ENCODE data around the gene MUC13. TPM values are rescaled to one million over a fixed set of nuclear protein-coding genes. Genes with fewer than 3 reads are reported as not detected.
A peak's percentile ranks its signal among the peaks of the same experiment; 100 is the strongest.

MUC13 gene
- total RNA-seq, 2 donors from 2014 or later: 0.10 TPM; not detected in 1

- intact Hi-C loops (cut with DNase I): no loop called here
- DNase-seq (ENCODE audit: low spot score): peak; percentile 81
These were observed 17.6 kb downstream of the MUC13 start for GRCh38 chr3:124916837-124917409.

GRCh38 chr3:124915254-124915653 lies 19.3 kb downstream of the MUC13 start:
- intact Hi-C loops (cut with DNase I): no loop called here
- DNase-seq (ENCODE audit: low spot score): no peak

- intact Hi-C loops (cut with DNase I): no loop called here
- no peak for DNase-seq (ENCODE audit: low spot score)
These were observed 26.6 kb downstream of the MUC13 start for GRCh38 chr3:124907957-124908356.

GRCh38 chr3:124904835-124905492 lies 29.6 kb downstream of the MUC13 start:
- no peak for DNase-seq (ENCODE audit: low spot score)
- intact Hi-C loops (cut with DNase I): loop anchor here in 1 of 2 donors (5.0 kb wide), 1 partner anchor 143 kb away; no protein-coding TSS in a partner anchor

- intact Hi-C loops (cut with DNase I): loop anchor here in 1 of 2 donors (5.0 kb wide), 1 partner anchor 142 kb away; no protein-coding TSS in a partner anchor
- no peak for DNase-seq (ENCODE audit: low spot score)
These were observed 30.4 kb downstream of the MUC13 start for GRCh38 chr3:124903896-124904834.

- DNase-seq (ENCODE audit: low spot score): no peak
- intact Hi-C loops (cut with DNase I): no loop called here
These were observed 37.6 kb downstream of the MUC13 start for GRCh38 chr3:124896824-124897526.

GRCh38 chr3:124895756-124896155 lies 38.8 kb downstream of the MUC13 start:
- no peak for DNase-seq (ENCODE audit: low spot score)
- intact Hi-C loops (cut with DNase I): no loop called here

GRCh38 chr3:124893526-124893925 lies 41.0 kb downstream of the MUC13 start:
- DNase-seq (ENCODE audit: low spot score): no peak
- intact Hi-C loops (cut with DNase I): no loop called here

GRCh38 chr3:124890573-124891190 lies 43.9 kb downstream of the MUC13 start:
- no peak for DNase-seq (ENCODE audit: low spot score)
- intact Hi-C loops (cut with DNase I): no loop called here

GRCh38 chr3:124888482-124889441 lies 45.8 kb downstream of the MUC13 start:
- intact Hi-C loops (cut with DNase I): loop anchor here in 1 of 2 donors (5.0 kb wide), 1 partner anchor 106 kb away; no protein-coding TSS in a partner anchor
- DNase-seq (ENCODE audit: low spot score): no peak

- intact Hi-C loops (cut with DNase I): loop anchor here in 1 of 2 donors (5.0 kb wide), 1 partner anchor 106 kb away; no protein-coding TSS in a partner anchor
- DNase-seq (ENCODE audit: low spot score): no peak
These were observed 46.6 kb downstream of the MUC13 start for GRCh38 chr3:124887932-124888298.

GRCh38 chr3:124887177-124887931 lies 47.2 kb downstream of the MUC13 start, which contains the start of gene ITGB5:
Gene ITGB5, minus strand, starts transcription at chr3:124887365. Its CDS starts 365 bp downstream, at chr3:124887000.
- peak; percentile 95 for DNase-seq (ENCODE audit: low spot score)
- intact Hi-C loops (cut with DNase I): loop anchor here in 1 of 2 donors (5.0 kb wide), 1 partner anchor 105 kb away; no protein-coding TSS in a partner anchor

- peak; percentile 86 for DNase-seq (ENCODE audit: low spot score)
- intact Hi-C loops (cut with DNase I): loop anchor here in 1 of 2 donors (5.0 kb wide), 1 partner anchor 104 kb away; no protein-coding TSS in a partner anchor
These were observed 48.1 kb downstream of the MUC13 start for GRCh38 chr3:124886168-124887056.

- intact Hi-C loops (cut with DNase I): loop anchor here in 1 of 2 donors (5.0 kb wide), 1 partner anchor 103 kb away; no protein-coding TSS in a partner anchor
- DNase-seq (ENCODE audit: low spot score): peak; percentile 61
These were observed 48.9 kb downstream of the MUC13 start for GRCh38 chr3:124885466-124886167.

Measured in posterior vena cava (tissue), 2 donors.